ENCODE data around the gene MYO1F. TPM values are rescaled to one million over a fixed set of nuclear protein-coding genes. Genes with fewer than 3 reads are reported as not detected.

Gene MYO1F
- total RNA-seq, 1 donor = 1.3 TPM

GRCh38 chr19:8601796-8602195, 24.6 kb upstream of the MYO1F start:
- H3K4me3 ChIP-seq (ENCODE audit: low read depth, low read length) = no peak overlapping the region
- TF ChIP-seq CTCF (IDR thresholded peaks at IDR 0.05; ENCODE audit: insufficient read depth, low read depth, low read length) = no peak
- DNase-seq (ENCODE audit: low read depth) = no peak

- no peak for TF ChIP-seq CTCF (IDR thresholded peaks at IDR 0.05; ENCODE audit: insufficient read depth, low read depth, low read length)
- H3K4me3 ChIP-seq (ENCODE audit: low read depth, low read length) = no peak overlapping the region
- no peak for DNase-seq (ENCODE audit: low read depth)
Measured at GRCh38 chr19:8600816-8601215, 23.6 kb upstream of the MYO1F start.

GRCh38 chr19:8600064-8600463, 22.8 kb upstream of the MYO1F start:
- TF ChIP-seq CTCF (IDR thresholded peaks at IDR 0.05; ENCODE audit: insufficient read depth, low read depth, low read length) = no peak
- H3K4me3 ChIP-seq (ENCODE audit: low read depth, low read length) = no peak overlapping the region
- DNase-seq (ENCODE audit: low read depth) = no peak

GRCh38 chr19:8596168-8596567, 18.9 kb upstream of the MYO1F start:
- no peak for TF ChIP-seq CTCF (IDR thresholded peaks at IDR 0.05; ENCODE audit: insufficient read depth, low read depth, low read length)
- H3K4me3 ChIP-seq (ENCODE audit: low read depth, low read length) = no peak overlapping the region
- DNase-seq (ENCODE audit: low read depth) = no peak

GRCh38 chr19:8595651-8596050, 18.4 kb upstream of the MYO1F start:
- TF ChIP-seq CTCF (IDR thresholded peaks at IDR 0.05; ENCODE audit: insufficient read depth, low read depth, low read length) = no peak
- H3K4me3 ChIP-seq (ENCODE audit: low read depth, low read length) = no peak overlapping the region

GRCh38 chr19:8593931-8594330, 16.7 kb upstream of the MYO1F start:
- H3K4me3 ChIP-seq (ENCODE audit: low read depth, low read length) = no peak overlapping the region
- peak; percentile 9 for TF ChIP-seq CTCF (IDR thresholded peaks at IDR 0.05; ENCODE audit: insufficient read depth, low read depth, low read length)
- DNase-seq (ENCODE audit: low read depth) = no peak

More at GRCh38 chr19:8595651-8596050, 18.4 kb upstream of the MYO1F start:
- DNase-seq (ENCODE audit: low read depth) = no peak

GRCh38 chr19:8592231-8593009, 15.2 kb upstream of the MYO1F start:
- peak overlapping the region; percentile 51 for H3K4me3 ChIP-seq (ENCODE audit: low read depth, low read length)
- peak; percentile 96 for DNase-seq (ENCODE audit: low read depth)
- no peak for TF ChIP-seq CTCF (IDR thresholded peaks at IDR 0.05; ENCODE audit: insufficient read depth, low read depth, low read length)

Data from fibroblast of villous mesenchyme (primary cell).